MCF 10A (cell line): Measurements from ENCODE around the gene CSF2. TPM values are rescaled to one million over a fixed set of nuclear protein-coding genes. Genes with fewer than 3 reads are reported as not detected.

ENCODE experiments used
- BruUV-seq: library from RNA; stranded (reverse); fragments of 400-500 nt; replicated peaks from 2 replicates; lab custom pipeline; 2021; lab: Mats Ljungman, UMichigan
- CTCF ChIA-PET: fragments of 300-600 bp; sonication (Branson Sonifier 250); formaldehyde crosslinking; extraction: SDS; loops from one replicate; lab custom pipeline; 2021; ENCODE audit warnings: antibody characterized with exemption, inconsistent platforms; lab: Yijun Ruan, JAX
- POLR2A ChIA-PET: fragments of 300-600, 350-650 bp; sonication (Branson Sonifier 250); formaldehyde crosslinking; extraction: SDS; loops from one replicate; lab custom pipeline; 2020; ENCODE audit warnings: antibody characterized with exemption, inconsistent platforms; lab: Yijun Ruan, JAX
- DNase-seq: peaks from one replicate; pipeline ENCODE4 v3.0.0-alpha.2; 2018; ENCODE audit not compliant: unreplicated experiment
- H3K27ac Mint-ChIP-seq: one replicate; pipeline ENCODE4 v1.8.0; 2022; ENCODE audit warnings: mild to moderate bottlenecking, low read depth, mixed read lengths; ENCODE audit not compliant: unreplicated experiment
- H3K27me3 Mint-ChIP-seq: one replicate; pipeline ENCODE4 v1.8.0; 2022; ENCODE audit warnings: mixed read lengths; ENCODE audit not compliant: insufficient read depth, unreplicated experiment
- H3K36me3 Mint-ChIP-seq: one replicate; pipeline ENCODE4 v1.8.0; 2022; ENCODE audit warnings: mild to moderate bottlenecking, moderate library complexity, mixed read lengths; ENCODE audit not compliant: insufficient read depth, unreplicated experiment
- H3K4me1 Mint-ChIP-seq: one replicate; pipeline ENCODE4 v1.8.0; 2022; ENCODE audit warnings: mixed read lengths; ENCODE audit not compliant: insufficient read depth, unreplicated experiment
- H3K4me3 Mint-ChIP-seq: one replicate; pipeline ENCODE4 v1.8.0; 2022; ENCODE audit warnings: mild to moderate bottlenecking, moderate library complexity, mixed read lengths; ENCODE audit not compliant: unreplicated experiment
- H3K9me3 Mint-ChIP-seq: one replicate; pipeline ENCODE4 v1.8.0; 2022; ENCODE audit warnings: mixed read lengths; ENCODE audit not compliant: unreplicated experiment
- CTCF ChIP-seq: fragments of 200-600 bp; IDR thresholded peaks from one replicate; pipeline ENCODE4 v1.8.0; 2022; ENCODE audit warnings: antibody characterized with exemption, mild to moderate bottlenecking; ENCODE audit not compliant: unreplicated experiment
- intact Hi-C: fragments of 100-400 bp; cut with micrococcal nuclease; formaldehyde crosslinking; loops from 2 replicates; pipeline ENCODE4 v1.14.1; 2022
- total RNA-seq: library from RNA; stranded (reverse); gene quantifications from 2 replicates; pipeline ENCODE4 v1.2.3, GENCODE V29; 2022

CSF2 gene
- total RNA-seq, 1 experiment from 2014 or later, result not detected

GRCh38 chr5:132069994-132070393 lies 3.6 kb upstream of the CSF2 start:
- TF ChIP-seq CTCF, result no peak
- ChIA-PET POLR2A (no interaction called here), CTCF (no interaction called here)
- DNase-seq, result no peak
- no peaks in the 10 kb centered on the region for H3K9me3 Mint-ChIP-seq
- no peaks in the 10 kb centered on the region for H3K36me3 Mint-ChIP-seq
- H3K4me1 Mint-ChIP-seq, result peaks cover 30% of the 10 kb centered on the region
- intact Hi-C loops, result loop anchor here (5.0 kb wide), 1 partner anchor 317 kb away; no protein-coding TSS in a partner anchor
- H3K27ac Mint-ChIP-seq, result no peak overlapping the region
- no TSS peak for BruUV-seq
- no peaks in the 10 kb centered on the region for H3K27me3 Mint-ChIP-seq
- no peak overlapping the region for H3K4me3 Mint-ChIP-seq

- CTCF ChIA-PET, result interaction anchor here (1.8 kb wide), 1 partner anchor 109 kb away, joined by 7 read pairs; no protein-coding TSS in a partner anchor
- Mint-ChIP-seq H3K27ac (no peak overlapping the region), H3K9me3 (no peaks in the 10 kb centered on the region), H3K4me1 (peaks cover 25% of the 10 kb centered on the region), H3K4me3 (no peak overlapping the region), H3K36me3 (no peaks in the 10 kb centered on the region), H3K27me3 (no peaks in the 10 kb centered on the region)
- no peak for TF ChIP-seq CTCF
- no peak for DNase-seq
- POLR2A ChIA-PET, result interaction anchor here (1.1 kb wide), 1 partner anchor 24 kb away, joined by 3 read pairs; no protein-coding TSS in a partner anchor
- BruUV-seq, result no TSS peak
- intact Hi-C loops, result no loop called here
Observed at GRCh38 chr5:132070460-132071337, 2.9 kb upstream of the CSF2 start.

GRCh38 chr5:132071338-132071707 lies 2.3 kb upstream of the CSF2 start:
- CTCF ChIA-PET, result interaction anchor here (0.9 to 4.3 kb wide), 4 partner anchors 9 to 339 kb away, joined by 3 to 35 read pairs (median 5); partner anchors contain the start of gene IL3
- Mint-ChIP-seq H3K36me3 (no peaks in the 10 kb centered on the region), H3K4me1 (peaks cover 25% of the 10 kb centered on the region), H3K9me3 (no peaks in the 10 kb centered on the region), H3K4me3 (no peak overlapping the region), H3K27ac (no peak overlapping the region), H3K27me3 (no peaks in the 10 kb centered on the region)
- TF ChIP-seq CTCF, result no peak
- intact Hi-C loops, result no loop called here
- no TSS peak for BruUV-seq
- POLR2A ChIA-PET, result interaction anchor here (1.1 kb wide), 1 partner anchor 23 kb away, joined by 3 read pairs; no protein-coding TSS in a partner anchor
- no peak for DNase-seq

- intact Hi-C loops, result loop anchor here (2.0 kb wide), 1 partner anchor 23 kb away; no protein-coding TSS in a partner anchor
- Mint-ChIP-seq H3K27me3 (no peaks in the 10 kb centered on the region), H3K36me3 (no peaks in the 10 kb centered on the region), H3K9me3 (no peaks in the 10 kb centered on the region), H3K27ac (no peak overlapping the region), H3K4me1 (peaks cover 25% of the 10 kb centered on the region), H3K4me3 (no peak overlapping the region)
- CTCF ChIA-PET, result interaction anchor here (0.6 to 4.3 kb wide), 6 partner anchors 10 to 338 kb away, joined by 3 to 35 read pairs (median 3); partner anchors contain the start of gene IL3
- no peak for TF ChIP-seq CTCF
- DNase-seq, result no peak
- POLR2A ChIA-PET, result interaction anchor here (0.6 to 1.1 kb wide), 3 partner anchors 26 to 66 kb away, joined by 3 read pairs; no protein-coding TSS in a partner anchor
- no TSS peak for BruUV-seq
Observed at GRCh38 chr5:132072070-132072469, 1.5 kb upstream of the CSF2 start.
